HAP-1 (cell line): ENCODE data around the gene FOXO3.

ENCODE experiments used
- DNase-seq, 2 experiments: peaks; one replicate each; pipeline ENCODE4 v3.0.0-alpha.2; 2016 to 2020; ENCODE audit warnings: low spot score in 2 of 2
- H3K27me3 ChIP-seq: fragments of 250-450 bp; sonication (Bioruptor Pico); 2 replicates; pipeline ENCODE4 v1.5.1; 2020; ENCODE audit warnings: low read depth, mild to moderate bottlenecking, moderate library complexity
- H3K36me3 ChIP-seq: fragments of 250-450 bp; sonication (Bioruptor Pico); replicated peaks from 2 replicates; pipeline ENCODE4 v1.5.1; 2020; ENCODE audit warnings: mild to moderate bottlenecking
- H3K4me1 ChIP-seq: fragments of 250-450 bp; sonication (Bioruptor Pico); 2 replicates; pipeline ENCODE4 v1.5.1; 2020; ENCODE audit warnings: mild to moderate bottlenecking
- H3K4me3 ChIP-seq: fragments of 250-450 bp; sonication (Bioruptor Pico); 2 replicates; pipeline ENCODE4 v1.5.1; 2020; ENCODE audit warnings: mild to moderate bottlenecking, moderate library complexity
- H3K9me3 ChIP-seq: fragments of 250-450 bp; sonication (Bioruptor Pico); 2 replicates; pipeline ENCODE4 v1.5.1; 2020; ENCODE audit warnings: mild to moderate bottlenecking, moderate library complexity
- in situ Hi-C: fragments of 300-500 bp; cut with MboI; formaldehyde crosslinking; loops from 3 replicates; pipeline ENCODE4 v1.14.3; 2020; ENCODE audit warnings: low sequenced_read_pairs, inconsistent platforms, mixed read lengths

Gene FOXO3

DNA sequence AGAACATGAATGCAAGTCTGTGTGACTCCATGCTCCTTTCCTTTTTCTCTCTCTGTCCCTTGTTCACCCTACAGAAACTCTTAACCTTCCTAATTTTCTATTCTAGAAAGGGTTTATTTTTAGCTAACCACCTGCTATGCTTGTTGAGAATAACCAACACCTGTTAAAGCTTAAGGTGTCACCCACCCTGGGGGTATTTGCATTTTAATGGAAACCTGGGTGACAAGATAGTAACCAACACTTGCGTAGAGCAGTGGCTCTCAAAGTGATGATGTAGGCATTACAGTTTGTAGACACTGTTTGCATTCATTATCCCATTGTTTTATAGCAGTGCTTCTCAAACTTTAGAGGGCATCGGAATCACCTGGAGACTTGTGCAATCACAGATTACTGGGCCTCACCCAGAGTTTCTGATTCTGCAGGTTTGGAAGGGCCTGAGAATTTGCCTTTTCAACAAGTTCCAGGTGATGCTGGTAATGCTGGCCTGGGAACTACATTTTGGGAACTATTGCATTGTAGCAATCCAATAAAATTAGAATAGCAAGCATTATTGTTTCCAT is 173.1 kb downstream of the FOXO3 start:
- no peak for DNase-seq

More for the DNA sequence above, 173.1 kb downstream of the FOXO3 start:
- in situ Hi-C loops = no loop called here
- no peaks in the 10 kb centered on the region for H3K27me3 ChIP-seq
- no peaks in the 10 kb centered on the region for H3K9me3 ChIP-seq
- H3K36me3 ChIP-seq = no peaks in the 10 kb centered on the region
- no peak overlapping the region for H3K4me3 ChIP-seq
- H3K4me1 ChIP-seq = peaks cover 35% of the 10 kb centered on the region
